ENCODE measurements around the gene CHEK1.

The CHEK1 gene

GRCh38 chr11:125625225-125625629, 264 bp downstream of the CHEK1 start:
- no peak for DNase-seq (ENCODE audit: low read depth)
- TF ChIP-seq CTCF (conservative IDR thresholded peaks at IDR 0.05; ENCODE audit: control insufficient read depth, insufficient read depth, low read depth, low read length) = no peak
- H3K4me3 ChIP-seq (ENCODE audit: control insufficient read depth, low read depth, low read length) = peak overlapping the region; percentile 69

- TF ChIP-seq CTCF (conservative IDR thresholded peaks at IDR 0.05; ENCODE audit: control insufficient read depth, insufficient read depth, low read depth, low read length) = no peak
- DNase-seq (ENCODE audit: low read depth) = peak; percentile 89
- peak overlapping the region; percentile 69 for H3K4me3 ChIP-seq (ENCODE audit: control insufficient read depth, low read depth, low read length)
Measured at GRCh38 chr11:125625630-125626287, 796 bp downstream of the CHEK1 start.

- peak; percentile 39 for TF ChIP-seq CTCF (conservative IDR thresholded peaks at IDR 0.05; ENCODE audit: control insufficient read depth, insufficient read depth, low read depth, low read length)
- H3K4me3 ChIP-seq (ENCODE audit: control insufficient read depth, low read depth, low read length) = peak overlapping the region; percentile 69
- peak; percentile 93 for DNase-seq (ENCODE audit: low read depth)
Measured at GRCh38 chr11:125626288-125626950, 1.5 kb downstream of the CHEK1 start.

GRCh38 chr11:125627236-125627910, 2.4 kb downstream of the CHEK1 start:
- peak overlapping the region; percentile 69 for H3K4me3 ChIP-seq (ENCODE audit: control insufficient read depth, low read depth, low read length)
- no peak for TF ChIP-seq CTCF (conservative IDR thresholded peaks at IDR 0.05; ENCODE audit: control insufficient read depth, insufficient read depth, low read depth, low read length)
- DNase-seq (ENCODE audit: low read depth) = peak; percentile 17

GRCh38 chr11:125637840-125638239, 12.9 kb downstream of the CHEK1 start:
- no peak for TF ChIP-seq CTCF (conservative IDR thresholded peaks at IDR 0.05; ENCODE audit: control insufficient read depth, insufficient read depth, low read depth, low read length)
- no peak for DNase-seq (ENCODE audit: low read depth)

GRCh38 chr11:125638315-125638714, 13.4 kb downstream of the CHEK1 start:
- DNase-seq (ENCODE audit: low read depth) = no peak
- H3K4me3 ChIP-seq (ENCODE audit: control insufficient read depth, low read depth, low read length) = no peak overlapping the region
- TF ChIP-seq CTCF (conservative IDR thresholded peaks at IDR 0.05; ENCODE audit: control insufficient read depth, insufficient read depth, low read depth, low read length) = no peak

More at GRCh38 chr11:125637840-125638239, 12.9 kb downstream of the CHEK1 start:
- no peak overlapping the region for H3K4me3 ChIP-seq (ENCODE audit: control insufficient read depth, low read depth, low read length)

Data from fibroblast of mammary gland (primary cell).